Duodenal mucosa (tissue), 2 donors: ENCODE measurements around the gene NAA15.
"Not testable (repeated sequence)": the region's sequence is repeated elsewhere in the genome, so short reads cannot be mapped to it uniquely, and the experiment has no call there.

Source experiments
- H3K27ac ChIP-seq: one replicate; pipeline ENCODE4 v1.7.0; 2013; ENCODE audit warnings: low read depth, low read length
- H3K27me3 ChIP-seq, 2 donors: one replicate each; pipeline ENCODE4 v1.7.0; 2013; ENCODE audit warnings: low read length in 2 of 2, control low read depth in 1 of 2; ENCODE audit not compliant: insufficient read depth in 2 of 2, control insufficient read depth in 1 of 2
- H3K36me3 ChIP-seq, 2 donors: one replicate each; pipeline ENCODE4 v1.7.0; 2013; ENCODE audit warnings: low read length in 2 of 2, control low read depth in 1 of 2; ENCODE audit not compliant: insufficient read depth in 2 of 2, control insufficient read depth in 1 of 2
- H3K4me1 ChIP-seq, 2 donors: one replicate each; pipeline ENCODE4 v1.7.0; 2013; ENCODE audit warnings: low read length in 2 of 2, control low read depth in 1 of 2; ENCODE audit not compliant: insufficient read depth in 2 of 2, control insufficient read depth in 1 of 2
- H3K4me3 ChIP-seq, 2 donors: one replicate each; pipeline ENCODE4 v1.7.0; 2013; ENCODE audit warnings: low read length in 2 of 2, low read depth in 1 of 2
- H3K9ac ChIP-seq, 2 donors: one replicate each; pipeline ENCODE4 v1.7.0; 2013; ENCODE audit warnings: low read length in 2 of 2, low read depth in 1 of 2
- H3K9me3 ChIP-seq, 2 donors: one replicate each; pipeline ENCODE4 v1.7.0; 2013; ENCODE audit warnings: low read length in 2 of 2, control low read depth in 1 of 2; ENCODE audit not compliant: control insufficient read depth in 1 of 2

Gene NAA15

GRCh38 chr4:139314047-139314800 lies 12.9 kb downstream of the NAA15 start:
- Histone ChIP-seq H3K9me3 (no peaks in the 10 kb centered on the region), H3K4me3 (no peak overlapping the region), H3K4me1 (peaks cover 6 to 15% of the 10 kb centered on the region in 2 donors), H3K27ac (no peak overlapping the region), H3K36me3 (no peaks in the 10 kb centered on the region), H3K9ac (no peak overlapping the region), H3K27me3 (no peaks in the 10 kb centered on the region)

GRCh38 chr4:139315221-139315675 lies 13.9 kb downstream of the NAA15 start:
- Histone ChIP-seq H3K36me3 (no peaks in the 10 kb centered on the region), H3K9ac (no peak overlapping the region), H3K27ac (no peak overlapping the region), H3K4me1 (peaks cover 6 to 21% of the 10 kb centered on the region in 2 donors), H3K4me3 (no peak overlapping the region), H3K9me3 (no peaks in the 10 kb centered on the region), H3K27me3 (no peaks in the 10 kb centered on the region)

- H3K9me3 ChIP-seq: no peaks in the 10 kb centered on the region
- no peaks in the 10 kb centered on the region for H3K27me3 ChIP-seq
- H3K4me3 ChIP-seq: no peak overlapping the region
- no peak overlapping the region for H3K9ac ChIP-seq
- H3K27ac ChIP-seq: no peak overlapping the region
- peaks cover 6 to 20% of the 10 kb centered on the region in 2 donors for H3K4me1 ChIP-seq
- no peaks in the 10 kb centered on the region for H3K36me3 ChIP-seq
Measured at GRCh38 chr4:139316733-139317132, 15.4 kb downstream of the NAA15 start.

- H3K27me3 ChIP-seq: no peaks in the 10 kb centered on the region
- H3K4me1 ChIP-seq: peaks cover 6 to 18% of the 10 kb centered on the region in 2 donors
- H3K27ac ChIP-seq: no peak overlapping the region
- H3K36me3 ChIP-seq: no peaks in the 10 kb centered on the region
- H3K9ac ChIP-seq: no peak overlapping the region
- no peak overlapping the region for H3K4me3 ChIP-seq
- no peaks in the 10 kb centered on the region for H3K9me3 ChIP-seq
Measured at GRCh38 chr4:139317635-139318034, 16.3 kb downstream of the NAA15 start.

- Histone ChIP-seq H3K9ac (no peak overlapping the region), H3K27me3 (no peaks in the 10 kb centered on the region), H3K9me3 (no peaks in the 10 kb centered on the region), H3K4me1 (peaks cover 5 to 7% of the 10 kb centered on the region in 2 donors), H3K4me3 (no peak overlapping the region), H3K36me3 (no peaks in the 10 kb centered on the region), H3K27ac (no peak overlapping the region)
Measured at GRCh38 chr4:139319571-139319970, 18.3 kb downstream of the NAA15 start.

GRCh38 chr4:139322070-139322469 lies 20.8 kb downstream of the NAA15 start:
- H3K27ac ChIP-seq, H3K4me1 ChIP-seq, H3K4me3 ChIP-seq, H3K27me3 ChIP-seq, H3K9me3 ChIP-seq, H3K36me3 ChIP-seq, H3K9ac ChIP-seq: not testable (repeated sequence)

GRCh38 chr4:139322541-139322940 lies 21.2 kb downstream of the NAA15 start:
- H3K4me3 ChIP-seq, H3K9ac ChIP-seq, H3K4me1 ChIP-seq, H3K9me3 ChIP-seq, H3K27me3 ChIP-seq, H3K36me3 ChIP-seq, H3K27ac ChIP-seq: not testable (repeated sequence)

- H3K36me3 ChIP-seq: peaks cover 0 to 3% of the 10 kb centered on the region in 2 donors
- no peak overlapping the region for H3K27ac ChIP-seq
- H3K27me3 ChIP-seq: no peaks in the 10 kb centered on the region
- H3K9me3 ChIP-seq: no peaks in the 10 kb centered on the region
- no peak overlapping the region for H3K9ac ChIP-seq
- peaks cover 5 to 7% of the 10 kb centered on the region in 2 donors for H3K4me1 ChIP-seq
- H3K4me3 ChIP-seq: no peak overlapping the region
Measured at GRCh38 chr4:139324620-139325019, 23.3 kb downstream of the NAA15 start.

GRCh38 chr4:139329665-139330200 lies 28.4 kb downstream of the NAA15 start:
- Histone ChIP-seq H3K4me3 (no peak overlapping the region), H3K27ac (no peak overlapping the region), H3K27me3 (no peaks in the 10 kb centered on the region), H3K9me3 (no peaks in the 10 kb centered on the region), H3K36me3 (peaks cover 0 to 8% of the 10 kb centered on the region in 2 donors), H3K4me1 (no peaks in the 10 kb centered on the region), H3K9ac (no peak overlapping the region)

- Histone ChIP-seq H3K9ac (no peak overlapping the region), H3K27me3 (no peaks in the 10 kb centered on the region), H3K9me3 (no peaks in the 10 kb centered on the region), H3K4me3 (no peak overlapping the region), H3K27ac (no peak overlapping the region), H3K36me3 (peaks cover 0 to 11% of the 10 kb centered on the region in 2 donors), H3K4me1 (no peaks in the 10 kb centered on the region)
Measured at GRCh38 chr4:139330283-139330682, 29.0 kb downstream of the NAA15 start.
